ENCODE data around the gene STARD13.
"Not testable (repeated sequence)": the region's sequence is repeated elsewhere in the genome, so short reads cannot be mapped to it uniquely, and the experiment has no call there.

The STARD13 gene

GRCh38 chr13:33175991-33176390 is 109.6 kb downstream of the STARD13 start:
- DNase-seq, result no peak

- DNase-seq, result no peak
Measured at GRCh38 chr13:33174931-33175330, 110.6 kb downstream of the STARD13 start.

DNA sequence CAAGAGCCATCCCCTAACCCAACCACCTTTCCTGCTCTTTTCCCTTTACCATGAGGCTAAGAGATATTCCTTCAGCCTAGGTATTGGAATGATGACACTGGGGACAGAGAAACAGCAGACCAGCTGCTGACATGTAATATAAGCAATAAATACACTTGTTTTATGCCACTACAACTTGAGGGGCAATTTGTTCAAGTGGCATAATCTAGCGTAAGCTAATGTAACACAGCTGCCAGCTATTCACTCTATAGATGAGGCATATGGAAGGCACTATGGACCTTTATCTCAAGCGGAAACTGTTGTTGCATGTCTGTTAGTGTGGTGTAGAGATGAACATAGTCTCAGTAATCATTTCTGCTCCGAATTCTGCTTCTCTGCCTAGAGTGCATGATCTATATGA is 111.1 kb downstream of the STARD13 start:
- DNase-seq, result no peak

DNA sequence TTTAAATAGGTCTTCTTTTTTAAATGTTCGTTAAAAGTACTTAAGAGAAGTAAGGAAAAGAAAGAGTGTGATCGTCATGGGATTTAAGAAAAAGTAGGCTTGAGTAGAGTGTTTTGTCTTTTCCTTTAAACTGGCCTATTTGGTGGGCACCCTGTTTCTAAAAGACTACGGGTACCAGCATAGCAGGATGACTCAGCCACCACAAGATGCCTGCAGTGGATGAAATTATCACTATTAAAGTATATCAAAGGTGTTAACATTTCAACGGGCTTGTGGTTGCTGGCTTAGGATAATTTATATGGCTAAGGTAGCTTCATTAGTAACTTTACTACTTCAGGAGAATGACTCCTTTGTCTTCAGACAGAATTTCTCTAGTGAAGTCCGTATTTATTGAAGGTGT is 112.6 kb downstream of the STARD13 start:
- DNase-seq, result no peak

DNA sequence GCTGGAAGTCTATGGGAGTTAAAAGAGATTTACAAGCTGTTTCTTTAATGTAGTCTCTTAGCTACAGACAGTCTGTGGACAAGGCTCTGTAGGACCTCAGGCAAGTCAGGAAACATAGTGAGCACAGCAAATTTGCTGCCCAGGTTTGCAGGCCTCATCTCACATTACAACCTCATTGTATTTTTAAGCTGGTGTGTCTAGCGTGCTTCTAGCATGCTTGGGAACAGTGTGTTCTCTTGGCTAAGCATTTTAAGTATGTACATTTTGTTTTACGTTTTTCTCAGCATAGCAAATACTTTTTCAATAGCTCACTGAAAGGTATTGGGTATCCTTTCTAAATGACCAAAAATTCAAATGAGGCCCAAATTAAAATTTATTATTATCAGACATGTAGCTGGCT is 113.2 kb downstream of the STARD13 start:
- DNase-seq, result no peak

- DNase-seq, result no peak
Measured at GRCh38 chr13:33169273-33169980, 116.1 kb downstream of the STARD13 start.

- DNase-seq, result no peak
Measured at GRCh38 chr13:33168321-33168960, 117.1 kb downstream of the STARD13 start.

DNA sequence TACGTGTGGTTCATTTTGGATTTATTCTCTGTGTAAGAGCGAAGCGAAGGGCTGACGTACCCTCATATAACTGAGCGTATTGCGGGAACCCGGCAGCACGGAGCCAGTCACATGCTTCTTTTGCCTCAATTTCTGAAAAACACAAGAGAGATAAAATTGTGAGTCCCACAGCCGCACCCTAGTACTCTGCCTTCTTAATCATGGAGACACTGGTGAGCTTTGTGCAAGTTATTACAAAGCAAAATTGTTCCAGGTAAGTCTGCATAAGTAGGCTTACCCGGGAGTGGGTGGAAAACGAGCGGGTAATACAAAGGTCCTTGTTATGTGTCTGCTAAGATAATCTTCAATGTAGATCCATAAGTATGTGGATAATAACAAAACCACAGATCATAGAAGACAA is 118.1 kb downstream of the STARD13 start:
- no peak for DNase-seq

DNA sequence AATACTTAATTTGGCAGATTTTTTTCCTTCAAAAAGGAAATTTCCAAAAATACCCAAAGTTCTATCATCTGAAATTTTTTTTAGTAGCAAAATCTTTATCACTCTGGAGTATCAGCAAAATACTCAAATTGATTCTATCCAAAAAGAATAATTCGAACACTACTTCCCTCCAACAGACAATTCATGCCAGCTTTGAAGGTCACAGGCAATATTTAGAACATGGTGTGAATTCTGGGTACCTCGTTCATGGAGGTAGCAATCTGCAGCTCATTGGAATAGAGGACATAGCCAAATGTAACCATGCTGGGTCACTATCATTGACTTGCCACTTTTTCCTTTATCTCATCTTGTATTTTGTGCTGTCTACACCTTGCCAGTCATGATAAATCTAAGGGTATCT is 119.8 kb downstream of the STARD13 start:
- no peak for DNase-seq

DNA sequence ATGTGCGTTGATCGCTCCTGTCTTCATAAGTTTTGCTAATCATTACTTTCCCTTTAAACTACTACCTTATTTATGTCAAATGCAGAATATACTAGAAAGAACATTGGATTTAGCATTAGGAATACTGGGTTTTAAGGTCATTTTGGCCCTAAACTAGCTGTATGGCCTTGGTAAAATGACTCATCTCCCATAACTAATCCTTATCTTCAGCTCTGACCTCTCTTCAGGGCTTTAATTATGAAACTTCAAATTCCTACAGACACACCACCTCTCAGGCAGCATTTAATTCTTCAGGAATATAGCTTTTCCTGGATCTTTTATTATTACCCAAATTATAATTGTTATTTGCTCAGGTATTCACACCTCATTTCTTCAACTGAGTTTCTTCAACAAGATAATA is 121.2 kb downstream of the STARD13 start:
- no peak for DNase-seq

GRCh38 chr13:33162725-33163124 is 122.8 kb downstream of the STARD13 start:
- DNase-seq, result not testable (repeated sequence)

- no peak for DNase-seq
Measured at GRCh38 chr13:33158816-33159215, 126.7 kb downstream of the STARD13 start.

- DNase-seq, result no peak
Measured at GRCh38 chr13:33158271-33158670, 127.3 kb downstream of the STARD13 start.

DNA sequence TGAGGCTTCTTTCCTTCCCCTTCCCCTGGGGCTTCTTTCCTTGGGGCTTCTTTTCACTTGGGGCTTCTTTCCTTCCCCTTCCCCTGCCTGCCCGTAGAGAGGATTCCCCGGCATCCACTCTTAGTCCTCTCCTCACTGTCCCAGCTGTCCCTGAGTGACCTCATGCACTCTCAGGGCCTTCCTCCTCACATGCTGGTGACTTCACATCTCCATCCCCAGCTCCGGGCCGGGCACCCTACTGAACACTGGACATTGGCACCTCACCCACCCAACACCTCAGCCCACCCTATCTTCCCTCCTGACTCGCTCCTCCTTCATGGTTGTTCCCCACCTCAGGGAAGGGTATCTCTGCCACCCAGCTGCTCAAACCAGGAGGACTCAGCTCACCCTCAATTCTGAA is 130.6 kb downstream of the STARD13 start:
- DNase-seq, result no peak

GRCh38 chr13:33153421-33154404 is 131.8 kb downstream of the STARD13 start:
- no peak for DNase-seq

DNA sequence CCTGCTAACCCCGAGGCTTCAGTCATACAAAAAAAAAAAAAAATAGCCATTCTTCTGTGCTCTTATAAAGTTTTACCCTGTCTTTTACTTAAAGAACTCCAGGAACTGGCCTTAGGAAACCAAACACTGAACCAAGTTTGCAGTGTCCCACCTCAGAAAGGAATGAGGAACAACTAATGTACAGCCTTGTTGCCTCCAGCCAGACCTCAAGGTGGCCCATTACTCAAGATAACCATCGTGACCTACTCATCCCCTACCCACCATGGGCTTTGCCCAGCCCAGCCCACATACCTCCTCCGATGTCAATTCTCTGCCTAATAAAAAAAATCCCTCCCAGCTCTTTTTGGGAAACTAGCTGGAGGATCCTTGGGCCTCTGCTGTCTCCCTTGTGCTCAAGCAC is 133.2 kb downstream of the STARD13 start:
- DNase-seq, result no peak

DNA sequence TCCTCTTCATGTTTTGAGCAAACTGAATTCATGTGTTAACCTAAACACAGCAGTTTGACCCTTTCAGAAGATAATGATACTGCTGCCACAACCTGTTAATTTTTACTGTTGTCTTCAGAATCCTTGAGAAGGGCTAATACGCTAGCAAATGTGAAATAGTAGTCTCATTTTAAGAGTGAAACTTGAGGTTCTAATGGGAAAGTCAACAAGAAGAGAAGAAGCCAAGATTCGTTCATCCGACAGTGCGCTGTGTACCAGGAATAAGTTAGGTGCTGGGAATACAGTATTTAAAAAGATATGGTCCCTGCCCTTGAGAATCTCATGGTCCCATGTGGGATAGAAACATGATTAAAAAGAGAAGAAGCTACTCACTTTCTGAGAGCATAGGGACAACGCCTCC is 134.9 kb downstream of the STARD13 start:
- DNase-seq, result no peak

GRCh38 chr13:33150126-33150525 is 135.4 kb downstream of the STARD13 start:
- DNase-seq, result no peak

DNA sequence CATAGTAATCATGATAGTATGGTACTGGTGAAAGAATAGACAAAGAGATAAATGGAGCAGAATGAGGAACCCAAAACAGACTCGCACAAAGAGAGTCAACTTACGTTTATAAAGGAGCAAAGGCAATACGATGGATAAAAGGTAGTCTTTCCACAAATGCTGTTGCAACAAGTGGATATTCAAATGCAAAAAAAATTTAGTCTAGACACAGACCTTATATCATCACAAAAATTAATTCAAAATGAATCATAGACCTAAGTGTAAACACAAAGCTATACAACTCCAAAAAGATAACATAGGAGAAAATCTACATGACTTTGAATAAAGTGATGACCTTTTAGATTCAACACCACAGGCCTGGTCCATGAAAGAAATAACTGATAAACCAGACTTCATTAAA is 137.7 kb downstream of the STARD13 start:
- no peak for DNase-seq

- DNase-seq, result no peak
Measured at GRCh38 chr13:33146843-33147611, 138.5 kb downstream of the STARD13 start.

DNA sequence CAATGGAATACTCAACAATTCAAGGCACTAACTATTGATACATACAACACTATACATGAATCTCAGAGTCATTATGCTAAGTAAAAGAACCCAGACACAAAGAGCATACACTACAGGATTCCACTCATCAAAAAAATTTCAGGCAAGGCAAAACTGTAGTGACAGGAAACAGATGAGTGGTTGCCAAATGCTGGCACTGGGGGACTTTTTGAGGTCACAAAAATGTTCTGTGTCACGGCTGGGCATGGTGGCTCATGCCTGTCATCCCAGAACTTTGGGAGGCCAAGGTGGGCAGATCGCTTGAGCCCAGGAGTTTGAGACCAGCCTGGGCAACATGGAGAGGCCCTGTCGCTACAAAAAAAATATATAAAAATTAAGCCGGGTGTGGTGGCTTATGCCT is 139.9 kb downstream of the STARD13 start:
- DNase-seq, result no peak

GRCh38 chr13:33144358-33144784 is 141.2 kb downstream of the STARD13 start:
- DNase-seq, result no peak
